Immature natural killer cell (primary cell): Measurements from ENCODE around the gene KIF13A. TPM values are rescaled to one million over a fixed set of nuclear protein-coding genes. Genes with fewer than 3 reads are reported as not detected.
"Not testable (repeated sequence)": the region's sequence is repeated elsewhere in the genome, so short reads cannot be mapped to it uniquely, and the experiment has no call there.

Experiments used
- DNase-seq, 3 donors: peaks; one replicate each; pipeline ENCODE4 v3.0.0; 2022; ENCODE audit warnings: mixed read lengths in 1 of 3
- H3K27ac Mint-ChIP-seq, 6 donors: one replicate each; pipeline ENCODE4 v1.8.0; 2020; ENCODE audit warnings: mixed read lengths in 6 of 6, mild to moderate bottlenecking in 5 of 6, inconsistent platforms in 4 of 6, moderate library complexity in 3 of 6
- H3K27me3 Mint-ChIP-seq, 3 donors: one replicate each; pipeline ENCODE4 v1.8.0; 2020 to 2021; ENCODE audit warnings: low read depth in 3 of 3, mild to moderate bottlenecking in 3 of 3, mixed read lengths in 3 of 3, moderate library complexity in 3 of 3, inconsistent platforms in 1 of 3
- H3K36me3 Mint-ChIP-seq, 3 donors: one replicate each; pipeline ENCODE4 v1.8.0; 2020; ENCODE audit warnings: mixed read lengths in 3 of 3, inconsistent platforms in 2 of 3, mild to moderate bottlenecking in 2 of 3
- H3K4me1 Mint-ChIP-seq, 2 donors: one replicate each; pipeline ENCODE4 v1.8.0; 2020; ENCODE audit warnings: inconsistent platforms in 2 of 2, mild to moderate bottlenecking in 2 of 2, mixed read lengths in 2 of 2, moderate library complexity in 1 of 2
- H3K4me3 Mint-ChIP-seq, 5 donors: one replicate each; pipeline ENCODE4 v1.8.0; 2020; ENCODE audit warnings: mild to moderate bottlenecking in 5 of 5, mixed read lengths in 5 of 5, inconsistent platforms in 3 of 5, moderate library complexity in 3 of 5
- H3K9me3 Mint-ChIP-seq, 6 donors: one replicate each; pipeline ENCODE4 v1.8.0; 2020; ENCODE audit warnings: mild to moderate bottlenecking in 6 of 6, mixed read lengths in 6 of 6, inconsistent platforms in 4 of 6, moderate library complexity in 3 of 6
- polyA plus RNA-seq, 3 donors: library from polyadenylated mRNA; unstranded; fragments of 300-500 nt; fragmentation: Illumina TruSeq; gene quantifications; one replicate each; pipeline ENCODE4 v1.2.3, GENCODE V29; 2021

KIF13A gene
- polyA plus RNA-seq, 3 donors from 2014 or later, result 0.50 to 1.1 (median 0.92) TPM

DNA sequence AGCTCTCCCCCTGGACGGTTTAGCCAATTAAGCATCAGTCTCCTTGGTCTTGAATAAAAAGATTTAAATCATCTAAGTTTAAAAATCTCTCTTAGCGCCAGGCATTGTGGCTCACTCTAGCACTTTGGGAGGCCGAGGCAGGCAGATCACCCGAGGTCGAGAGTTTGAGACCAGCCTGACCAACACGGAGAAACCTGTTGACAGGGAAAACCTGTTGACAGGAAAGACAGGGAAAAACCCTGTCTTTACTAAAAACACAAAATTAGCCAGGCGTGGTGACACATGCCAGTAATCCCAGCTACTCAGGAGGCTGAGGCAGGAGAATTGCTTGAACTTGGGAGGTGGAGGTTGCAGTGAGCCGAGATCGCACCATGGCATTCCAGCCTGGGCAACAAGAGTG, 97.7 kb downstream of the KIF13A start:
- H3K4me1 Mint-ChIP-seq, result peaks cover 11 to 15% of the 10 kb centered on the region in 2 donors
- H3K27ac Mint-ChIP-seq, DNase-seq, H3K4me3 Mint-ChIP-seq, H3K27me3 Mint-ChIP-seq, H3K36me3 Mint-ChIP-seq, H3K9me3 Mint-ChIP-seq: not testable (repeated sequence)

DNA sequence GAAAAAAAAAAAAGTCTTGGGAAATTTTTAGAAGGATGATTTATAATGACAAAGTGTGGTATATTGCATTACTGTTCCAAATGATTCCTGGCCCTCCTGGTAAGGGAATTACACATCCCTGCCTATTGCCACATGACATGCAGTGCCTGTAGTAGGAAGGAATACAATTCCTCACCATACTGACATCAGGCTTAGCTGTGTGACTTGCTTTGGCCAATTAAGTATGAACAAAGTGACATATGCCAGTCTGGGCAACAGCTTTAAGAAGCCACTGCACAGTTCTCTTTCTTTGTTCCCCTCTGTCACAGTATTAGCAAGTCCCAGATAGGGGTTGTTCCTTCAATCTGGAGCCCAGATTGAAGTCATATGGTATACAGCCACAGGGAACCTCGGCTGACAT, 100.5 kb downstream of the KIF13A start:
- Mint-ChIP-seq H3K36me3 (peaks cover 0 to 3% (median 0%) of the 10 kb centered on the region in 3 donors), H3K4me1 (peaks cover 20 to 25% of the 10 kb centered on the region in 2 donors), H3K9me3 (no peaks in the 10 kb centered on the region), H3K27ac (no peak overlapping the region), H3K4me3 (no peak overlapping the region), H3K27me3 (peaks cover 0 to 2% (median 1%) of the 10 kb centered on the region in 3 donors)
- DNase-seq, result no peak

DNA sequence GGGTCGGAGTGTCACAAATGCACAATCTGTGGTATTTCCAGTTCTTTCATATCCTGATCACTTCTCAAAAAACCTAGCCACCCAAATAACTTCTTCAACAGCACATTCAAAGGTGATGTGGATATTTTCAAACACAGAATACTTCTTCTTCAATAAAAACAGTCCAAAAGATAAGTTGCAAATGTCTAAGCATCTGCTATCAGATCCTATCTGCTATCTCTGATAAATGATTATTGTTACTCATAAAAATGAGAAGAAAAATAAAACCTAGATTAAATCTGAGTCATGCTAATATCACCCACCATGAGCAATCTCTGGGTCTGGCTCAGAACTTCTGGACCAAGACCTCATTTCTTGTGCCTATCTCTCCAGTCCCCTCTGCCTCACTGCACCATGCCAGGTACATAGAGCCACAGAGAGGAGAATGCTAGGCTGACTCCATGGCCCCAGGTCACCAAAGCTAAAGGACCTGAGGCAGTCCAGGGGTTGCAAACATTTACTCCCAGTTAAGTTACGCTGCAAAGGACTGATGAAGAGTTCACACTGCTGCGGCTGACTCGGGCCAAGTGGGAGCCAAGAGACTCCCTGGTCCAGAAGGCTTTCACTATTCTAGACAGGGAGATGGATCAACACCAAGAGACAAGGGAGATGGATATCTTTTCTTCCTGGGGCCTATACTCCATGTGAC, 101.4 kb downstream of the KIF13A start:
- peaks cover 0 to 2% (median 1%) of the 10 kb centered on the region in 3 donors for H3K27me3 Mint-ChIP-seq

DNA sequence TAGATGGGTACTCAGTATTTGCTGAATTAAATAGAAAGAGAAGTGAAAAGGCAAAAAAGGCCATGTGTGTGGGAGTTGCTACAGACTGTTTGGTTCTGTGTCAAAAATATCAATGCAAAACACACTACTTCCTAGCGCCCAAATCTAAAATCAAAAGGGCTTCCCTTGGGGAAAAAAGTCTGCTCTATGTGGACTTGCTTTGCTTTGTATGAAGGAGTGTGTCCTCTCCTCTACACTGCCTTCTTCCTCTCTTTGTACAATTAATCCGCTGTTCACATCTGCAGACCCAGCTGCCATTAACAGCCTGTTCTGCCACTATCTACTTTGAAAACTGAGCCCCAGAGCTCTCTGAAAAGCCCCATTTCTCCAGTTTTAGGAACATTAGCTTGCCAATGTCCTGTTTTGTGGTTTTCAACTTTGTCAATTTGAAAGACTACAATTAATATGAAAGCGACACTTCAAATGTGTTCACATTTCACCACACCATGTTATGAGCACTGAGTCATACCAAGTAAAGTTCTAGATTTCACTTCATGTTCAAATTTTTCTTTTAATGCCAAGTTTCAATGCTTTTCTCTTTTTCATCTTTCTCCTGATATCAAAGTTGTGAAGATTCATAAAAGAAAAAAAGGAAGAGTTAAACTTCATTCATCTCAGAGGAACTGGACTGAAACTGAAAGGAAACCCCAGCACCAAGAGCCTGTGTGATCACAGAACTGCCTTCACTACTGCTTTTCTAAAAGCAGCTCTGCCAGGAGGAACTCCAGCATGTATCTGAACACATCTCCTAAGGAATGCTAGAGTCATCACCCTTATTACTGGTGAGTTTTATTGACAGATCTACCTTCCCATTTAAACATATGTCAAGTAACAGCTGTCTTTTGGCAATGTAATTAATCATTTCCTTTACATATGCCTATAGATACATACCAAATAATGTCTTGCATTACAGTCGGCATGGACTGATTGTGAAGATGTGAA, 102.6 kb downstream of the KIF13A start:
- H3K27me3 Mint-ChIP-seq, result peaks cover 0 to 2% (median 0%) of the 10 kb centered on the region in 3 donors

More for the DNA sequence above, 101.4 kb downstream of the KIF13A start:
- no peak for DNase-seq
- Mint-ChIP-seq H3K4me3 (no peak overlapping the region), H3K4me1 (peaks cover 20 to 25% of the 10 kb centered on the region in 2 donors), H3K27ac (peak overlapping the region in 1 of 6 donors; percentile 82), H3K36me3 (no peaks in the 10 kb centered on the region), H3K9me3 (no peaks in the 10 kb centered on the region)

DNA sequence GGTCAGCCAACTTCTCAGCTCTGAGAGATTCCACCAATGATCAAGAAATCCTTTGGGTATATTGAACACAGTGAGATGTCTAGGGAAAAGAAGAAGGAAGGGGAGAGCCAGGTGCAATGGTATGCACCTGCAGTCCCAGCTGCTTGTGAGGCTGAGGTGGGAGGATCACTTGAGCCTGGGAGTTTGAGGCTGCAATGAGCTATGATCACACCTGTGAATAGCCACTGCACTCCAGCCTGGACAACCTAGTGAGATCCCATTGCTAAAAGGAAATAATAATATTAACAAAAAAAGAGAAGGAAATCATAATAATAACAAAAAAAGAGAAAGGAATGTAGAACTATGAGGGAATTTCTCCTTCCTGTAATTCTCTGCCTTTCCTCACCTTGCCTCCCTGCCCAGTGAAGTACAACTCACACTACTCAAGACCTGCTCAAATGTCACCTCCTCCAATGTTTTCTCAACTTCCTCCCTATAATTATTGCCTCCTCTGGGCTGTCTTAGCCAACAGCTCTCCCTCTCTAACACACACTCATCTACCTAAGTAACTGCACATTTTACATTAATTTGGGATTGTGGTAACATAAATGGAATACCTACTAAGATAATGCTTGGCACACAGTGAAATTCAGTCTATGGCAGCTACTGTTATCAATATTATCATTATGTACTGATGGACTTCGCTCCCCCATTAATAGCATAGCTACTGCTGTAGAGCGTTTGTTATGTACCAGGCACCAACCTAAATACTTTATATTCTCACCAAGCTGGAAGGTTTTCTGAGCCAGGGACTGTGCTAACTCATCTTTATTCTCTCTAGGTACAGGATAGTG, 103.6 kb downstream of the KIF13A start:
- H3K27me3 Mint-ChIP-seq, result no peaks in the 10 kb centered on the region
- no peak overlapping the region for H3K4me3 Mint-ChIP-seq
- H3K27ac Mint-ChIP-seq, result peak overlapping the region in 1 of 6 donors; percentile 82
- H3K4me1 Mint-ChIP-seq, result peaks cover 20 to 25% of the 10 kb centered on the region in 2 donors
- no peaks in the 10 kb centered on the region for H3K9me3 Mint-ChIP-seq
- H3K36me3 Mint-ChIP-seq, result no peaks in the 10 kb centered on the region
- DNase-seq, result no peak

More for the DNA sequence above, 102.6 kb downstream of the KIF13A start:
- Mint-ChIP-seq H3K4me1 (peaks cover 20 to 25% of the 10 kb centered on the region in 2 donors), H3K4me3 (peak overlapping the region; percentile 12 to 84 (median 36)), H3K9me3 (no peaks in the 10 kb centered on the region), H3K36me3 (no peaks in the 10 kb centered on the region), H3K27ac (peak overlapping the region in 5 of 6 donors; percentile 19 to 82 (median 63))
- DNase-seq, result no peak

DNA sequence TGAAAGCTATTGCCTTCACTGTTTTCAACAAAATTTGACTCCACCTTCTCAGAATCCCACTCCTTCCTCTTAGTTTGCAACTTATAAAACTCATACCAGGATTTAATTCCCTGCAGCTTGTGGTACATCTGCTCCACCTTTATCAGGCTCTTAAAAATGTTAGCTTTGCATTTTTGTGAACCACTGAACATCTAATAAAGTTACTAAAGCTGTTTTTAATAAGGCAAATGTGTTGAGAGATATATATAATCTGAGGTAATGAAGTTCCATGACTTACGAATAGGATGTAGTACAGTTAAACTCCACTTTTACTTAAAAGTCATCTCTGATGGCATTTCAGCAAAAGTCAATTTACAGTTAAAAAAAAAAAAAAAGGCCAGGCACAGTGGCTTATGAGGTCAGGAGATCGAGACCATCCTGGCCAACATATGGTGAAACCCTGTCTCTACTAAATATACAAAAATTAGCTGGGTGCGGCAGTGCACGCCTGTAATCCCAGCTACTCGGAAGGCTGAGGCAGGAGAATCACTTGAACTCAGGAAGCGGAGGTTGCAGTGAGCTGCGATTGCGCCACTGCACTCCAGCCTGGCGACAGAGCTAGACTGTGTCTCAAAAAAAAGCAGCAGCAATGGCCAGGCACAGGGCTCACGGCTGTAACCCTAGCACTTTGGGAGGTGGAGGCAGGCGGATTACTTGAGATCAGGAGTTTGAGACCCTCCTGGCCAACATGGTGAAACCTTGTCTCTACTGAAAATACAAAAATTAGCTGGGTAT, 106.2 kb downstream of the KIF13A start:
- H3K36me3 Mint-ChIP-seq, result peaks cover 0 to 6% (median 0%) of the 10 kb centered on the region in 3 donors
- H3K4me1 Mint-ChIP-seq, result peaks cover 20 to 25% of the 10 kb centered on the region in 2 donors
- H3K27ac Mint-ChIP-seq, result no peak overlapping the region
- no peak overlapping the region for H3K4me3 Mint-ChIP-seq
- H3K9me3 Mint-ChIP-seq, result no peaks in the 10 kb centered on the region
- peaks cover 0 to under 1% (median 0%) of the 10 kb centered on the region in 3 donors for H3K27me3 Mint-ChIP-seq
- DNase-seq, result no peak

DNA sequence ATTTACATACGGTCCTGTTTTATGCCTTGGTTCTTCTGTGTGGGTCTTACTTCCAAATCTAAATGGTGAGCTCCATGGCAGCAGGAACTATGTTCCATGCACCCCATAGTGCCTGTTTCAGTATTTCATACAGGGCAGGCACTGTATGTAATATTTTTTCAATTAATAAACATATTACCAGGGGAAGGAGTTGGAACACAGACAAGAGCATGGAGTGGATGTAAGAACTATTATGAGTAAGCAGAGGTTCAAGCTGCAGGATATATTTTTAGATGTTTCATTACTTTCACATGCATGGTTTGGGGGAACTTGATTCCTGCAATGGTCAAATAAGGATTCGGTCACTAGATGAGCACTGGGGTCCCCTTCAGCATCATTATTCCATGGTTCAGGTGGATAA, 108.3 kb downstream of the KIF13A start:
- peaks cover 0 to 1% (median 0%) of the 10 kb centered on the region in 3 donors for H3K27me3 Mint-ChIP-seq
- peaks cover 0 to 8% (median 0%) of the 10 kb centered on the region in 3 donors for H3K36me3 Mint-ChIP-seq
- peaks cover 3 to 4% of the 10 kb centered on the region in 2 donors for H3K4me1 Mint-ChIP-seq
- no peaks in the 10 kb centered on the region for H3K9me3 Mint-ChIP-seq
- no peak for DNase-seq
- H3K27ac Mint-ChIP-seq, result no peak overlapping the region
- no peak overlapping the region for H3K4me3 Mint-ChIP-seq

DNA sequence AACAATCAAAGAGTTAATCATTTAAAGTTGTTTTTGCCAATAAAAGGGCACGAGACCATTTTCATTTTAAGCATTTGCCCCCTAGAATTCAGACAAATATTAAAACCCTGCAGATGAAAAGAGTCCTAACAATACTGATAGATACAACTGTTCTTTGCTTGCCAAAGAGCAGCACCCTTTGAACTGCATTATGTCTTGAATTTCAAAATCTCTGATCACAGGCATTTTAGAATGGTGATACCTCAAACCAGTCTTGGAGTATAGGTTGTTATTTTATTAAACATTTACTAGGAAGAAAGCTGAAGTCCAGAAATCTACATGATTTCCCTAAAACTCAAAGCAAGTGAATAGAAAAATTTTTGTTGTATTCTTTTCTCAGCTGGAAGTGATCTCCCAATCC, 108.7 kb downstream of the KIF13A start:
- Mint-ChIP-seq H3K36me3 (peaks cover 0 to 8% (median 0%) of the 10 kb centered on the region in 3 donors), H3K9me3 (no peaks in the 10 kb centered on the region), H3K27ac (no peak overlapping the region), H3K27me3 (peaks cover 0 to 1% (median 0%) of the 10 kb centered on the region in 3 donors), H3K4me1 (no peaks in the 10 kb centered on the region), H3K4me3 (no peak overlapping the region)
- DNase-seq, result no peak

DNA sequence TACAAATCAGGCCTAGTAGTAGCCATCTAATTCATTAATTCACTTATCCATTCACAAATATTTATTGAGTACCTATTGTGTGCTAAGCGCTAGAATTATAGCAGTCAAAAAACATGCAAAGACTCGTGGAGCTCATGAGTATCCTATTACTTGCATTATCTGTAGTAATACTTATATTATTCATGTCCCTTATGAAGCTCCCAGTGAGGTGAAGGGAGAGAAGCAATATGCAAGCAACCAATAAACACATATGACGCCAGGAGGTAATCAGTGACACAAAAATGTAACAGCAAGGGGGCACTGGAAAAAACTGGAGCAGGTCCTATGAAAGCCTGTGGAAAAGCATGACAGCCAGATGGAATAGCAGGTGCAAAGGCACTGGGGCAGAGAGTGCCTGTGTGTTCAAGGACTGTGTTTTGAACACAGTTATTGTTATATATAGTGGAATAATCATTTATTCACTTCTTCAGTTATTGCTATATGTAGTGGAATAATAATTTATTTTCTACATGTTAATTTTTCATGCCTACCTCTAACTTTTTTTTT, 109.5 kb downstream of the KIF13A start:
- DNase-seq, result no peak
- Mint-ChIP-seq H3K4me1 (no peaks in the 10 kb centered on the region), H3K27ac (no peak overlapping the region), H3K4me3 (no peak overlapping the region), H3K36me3 (peaks cover 0 to 8% (median 0%) of the 10 kb centered on the region in 3 donors), H3K27me3 (peaks cover 0 to 1% (median 0%) of the 10 kb centered on the region in 3 donors), H3K9me3 (no peaks in the 10 kb centered on the region)

DNA sequence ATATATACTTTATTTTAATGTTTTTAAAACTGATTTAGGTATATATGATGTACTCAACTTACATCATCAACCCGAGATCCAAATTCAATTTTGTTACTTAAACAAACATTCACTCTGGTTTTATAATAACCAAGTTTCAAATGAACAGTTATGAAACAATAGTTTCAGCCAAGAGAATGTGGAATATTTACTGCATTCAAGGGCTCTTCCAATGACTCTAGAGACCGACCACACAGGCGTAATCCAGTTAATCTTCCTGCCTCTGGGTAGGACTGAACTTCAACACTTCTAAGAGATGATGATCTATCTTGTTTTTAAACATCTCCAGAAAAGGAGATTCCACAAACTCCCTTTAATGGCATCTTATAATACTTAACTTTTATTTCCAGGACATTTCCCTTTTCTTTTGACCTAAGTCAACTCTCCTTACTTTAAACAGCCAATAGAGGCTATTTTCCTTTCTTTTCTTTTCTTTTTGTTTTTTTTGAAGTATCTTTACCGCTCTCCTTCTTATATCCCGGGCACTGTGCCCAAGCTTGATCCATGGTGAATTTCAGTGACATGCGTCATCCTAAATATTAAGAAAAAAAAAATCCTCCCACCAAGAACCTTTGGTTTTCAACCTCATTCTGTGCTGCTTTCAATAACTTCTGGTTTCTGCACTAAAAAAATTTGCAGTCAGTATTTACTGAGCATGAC, 110.1 kb downstream of the KIF13A start:
- Mint-ChIP-seq H3K27me3 (peaks cover 0 to 1% (median 0%) of the 10 kb centered on the region in 3 donors), H3K9me3 (no peaks in the 10 kb centered on the region), H3K27ac (no peak overlapping the region), H3K4me1 (no peaks in the 10 kb centered on the region), H3K36me3 (peaks cover 0 to 8% (median 0%) of the 10 kb centered on the region in 3 donors), H3K4me3 (no peak overlapping the region)
- DNase-seq, result no peak

DNA sequence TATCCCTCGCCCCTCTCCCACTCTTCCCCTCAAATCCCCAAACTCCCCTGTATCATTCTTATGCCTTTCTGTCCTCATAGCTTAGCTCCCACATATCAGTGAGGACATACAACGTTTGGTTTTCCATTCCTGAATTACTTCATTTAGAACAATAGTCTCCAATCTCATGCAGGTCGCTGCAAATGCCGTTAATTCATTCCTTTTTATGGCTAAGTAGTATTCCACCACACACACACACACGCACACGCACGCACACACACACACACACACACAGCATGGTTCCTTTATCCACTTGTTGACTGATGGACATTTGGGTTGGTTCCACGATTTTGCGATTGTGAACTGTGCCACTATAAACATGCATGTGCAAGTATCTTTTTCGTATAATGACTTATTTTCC, 112.7 kb downstream of the KIF13A start:
- Mint-ChIP-seq H3K36me3 (peaks cover 0 to 8% (median 0%) of the 10 kb centered on the region in 3 donors), H3K4me3 (no peak overlapping the region), H3K27ac (no peak overlapping the region), H3K4me1 (no peaks in the 10 kb centered on the region), H3K9me3 (no peaks in the 10 kb centered on the region), H3K27me3 (peaks cover 0 to 3% (median 1%) of the 10 kb centered on the region in 3 donors)
- no peak for DNase-seq

DNA sequence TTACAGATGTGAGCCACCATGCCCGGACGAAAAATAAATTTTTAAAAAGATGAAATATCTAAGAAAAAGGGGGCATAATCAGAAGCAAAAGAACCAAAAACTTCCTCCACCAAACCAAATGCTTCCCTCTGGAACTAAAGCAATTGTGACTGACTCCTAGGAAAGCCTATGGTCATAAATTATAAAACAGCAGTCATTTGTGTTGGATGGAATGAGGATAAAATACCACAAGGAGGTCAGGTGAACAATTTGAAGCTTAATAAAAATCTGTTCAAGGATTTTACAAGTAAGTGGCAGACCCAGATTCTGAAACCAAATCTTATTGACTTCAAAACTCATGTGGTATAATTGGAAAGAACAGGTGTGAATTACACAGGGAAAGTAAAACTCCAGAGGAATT, 114.5 kb downstream of the KIF13A start:
- H3K4me3 Mint-ChIP-seq, result no peak overlapping the region
- H3K9me3 Mint-ChIP-seq, result no peaks in the 10 kb centered on the region
- no peak overlapping the region for H3K27ac Mint-ChIP-seq
- DNase-seq, result no peak
- no peaks in the 10 kb centered on the region for H3K4me1 Mint-ChIP-seq
- H3K27me3 Mint-ChIP-seq, result peaks cover 0 to 3% (median 1%) of the 10 kb centered on the region in 3 donors
- peaks cover 0 to 8% (median 0%) of the 10 kb centered on the region in 3 donors for H3K36me3 Mint-ChIP-seq
